Activated T-helper 1 cell treated with anti-CD3 and anti-CD28 coated beads, Interleukin-12 subunit alpha, Interleukin-12 subunit beta, Interleukin-2, Interleukin-4 antibody, amounts not matched to agents 30 ng/mL and 10 ng/mL and 1 ng/mL, durations not matched to agents 14 hours and 24 hours and 36 hours (primary cell): ENCODE measurements around the gene EMP1. TPM values are rescaled to one million over a fixed set of nuclear protein-coding genes. Genes with fewer than 3 reads are reported as not detected.
A peak's percentile ranks its signal among the peaks of the same experiment; 100 is the strongest.

ENCODE experiments used
- DNase-seq: peaks from one replicate; pipeline ENCODE4 v3.0.0; 2021; ENCODE audit warnings: low spot score
- H3K27ac Mint-ChIP-seq: one replicate; pipeline ENCODE4 v1.8.0; 2021; ENCODE audit warnings: mild to moderate bottlenecking, mixed read lengths
- H3K27me3 Mint-ChIP-seq: one replicate; pipeline ENCODE4 v1.8.0; 2022; ENCODE audit warnings: mild to moderate bottlenecking, moderate library complexity, mixed read lengths; ENCODE audit not compliant: insufficient read depth
- H3K36me3 Mint-ChIP-seq: one replicate; pipeline ENCODE4 v1.8.0; 2021; ENCODE audit warnings: low read depth, mixed read lengths
- H3K4me1 Mint-ChIP-seq: one replicate; pipeline ENCODE4 v1.8.0; 2021; ENCODE audit warnings: low read depth, mixed read lengths
- H3K4me3 Mint-ChIP-seq: one replicate; pipeline ENCODE4 v1.8.0; 2021; ENCODE audit warnings: mild to moderate bottlenecking, moderate library complexity, mixed read lengths
- H3K9me3 Mint-ChIP-seq: one replicate; pipeline ENCODE4 v1.8.0; 2021; ENCODE audit warnings: mixed read lengths
- intact Hi-C: fragments of 100-400 bp; cut with micrococcal nuclease; formaldehyde crosslinking; loops from one replicate; pipeline ENCODE4 v1.15.1; 2024
- total RNA-seq: library from RNA; stranded (reverse); gene quantifications from 2 replicates; pipeline ENCODE4 v1.2.3, GENCODE V29; 2022

The EMP1 gene
- total RNA-seq, 1 donor from 2014 or later, result 33.6 TPM

- Mint-ChIP-seq H3K36me3 (no peaks in the 10 kb centered on the region), H3K27ac (no peak overlapping the region), H3K4me1 (peaks cover 28% of the 10 kb centered on the region), H3K4me3 (no peak overlapping the region), H3K9me3 (no peaks in the 10 kb centered on the region), H3K27me3 (peaks cover 21% of the 10 kb centered on the region)
- no peak for DNase-seq
- intact Hi-C loops, result no loop called here
Observed at GRCh38 chr12:13193505-13194231, 2.9 kb upstream of the EMP1 start.

- Mint-ChIP-seq H3K9me3 (no peaks in the 10 kb centered on the region), H3K4me3 (no peak overlapping the region), H3K27ac (peak overlapping the region; percentile 4), H3K36me3 (no peaks in the 10 kb centered on the region), H3K4me1 (peaks cover 28% of the 10 kb centered on the region), H3K27me3 (peaks cover 16% of the 10 kb centered on the region)
- DNase-seq, result no peak
- intact Hi-C loops, result loop anchor here (5.0 kb wide), 1 partner anchor 147 kb away; no protein-coding TSS in a partner anchor
Observed at GRCh38 chr12:13194401-13195110, 2.0 kb upstream of the EMP1 start.

GRCh38 chr12:13195250-13195649 is 1.3 kb upstream of the EMP1 start:
- peak overlapping the region; percentile 4 for H3K27ac Mint-ChIP-seq
- no peaks in the 10 kb centered on the region for H3K9me3 Mint-ChIP-seq
- H3K36me3 Mint-ChIP-seq, result no peaks in the 10 kb centered on the region
- peaks cover 18% of the 10 kb centered on the region for H3K27me3 Mint-ChIP-seq
- no peak for DNase-seq
- H3K4me1 Mint-ChIP-seq, result peaks cover 28% of the 10 kb centered on the region
- no peak overlapping the region for H3K4me3 Mint-ChIP-seq
- intact Hi-C loops, result loop anchor here (5.0 kb wide), 1 partner anchor 148 kb away; no protein-coding TSS in a partner anchor

- peaks cover 28% of the 10 kb centered on the region for H3K4me1 Mint-ChIP-seq
- H3K27ac Mint-ChIP-seq, result peak overlapping the region; percentile 81
- H3K36me3 Mint-ChIP-seq, result no peaks in the 10 kb centered on the region
- no peak overlapping the region for H3K4me3 Mint-ChIP-seq
- peaks cover 19% of the 10 kb centered on the region for H3K27me3 Mint-ChIP-seq
- H3K9me3 Mint-ChIP-seq, result no peaks in the 10 kb centered on the region
- DNase-seq, result no peak
- intact Hi-C loops, result loop anchor here (1.0 to 5.0 kb wide), 11 partner anchors 11 to 471 kb away; partner anchors contain the start of gene HEBP1
Observed at GRCh38 chr12:13195785-13196129, 769 bp upstream of the EMP1 start.

GRCh38 chr12:13197032-13197431 is 506 bp downstream of the EMP1 start:
- peaks cover 21% of the 10 kb centered on the region for H3K27me3 Mint-ChIP-seq
- intact Hi-C loops, result loop anchor here (2.0 to 5.0 kb wide), 3 partner anchors 150 to 472 kb away; no protein-coding TSS in a partner anchor
- H3K4me1 Mint-ChIP-seq, result peaks cover 35% of the 10 kb centered on the region
- H3K9me3 Mint-ChIP-seq, result no peaks in the 10 kb centered on the region
- peak overlapping the region; percentile 79 for H3K4me3 Mint-ChIP-seq
- H3K36me3 Mint-ChIP-seq, result peaks cover 1% of the 10 kb centered on the region
- peak overlapping the region; percentile 81 for H3K27ac Mint-ChIP-seq
- DNase-seq, result no peak

- DNase-seq, result no peak
- H3K36me3 Mint-ChIP-seq, result peaks cover 1% of the 10 kb centered on the region
- H3K4me3 Mint-ChIP-seq, result peak overlapping the region; percentile 79
- peak overlapping the region; percentile 81 for H3K27ac Mint-ChIP-seq
- H3K27me3 Mint-ChIP-seq, result peaks cover 27% of the 10 kb centered on the region
- no peaks in the 10 kb centered on the region for H3K9me3 Mint-ChIP-seq
- H3K4me1 Mint-ChIP-seq, result peaks cover 35% of the 10 kb centered on the region
- intact Hi-C loops, result loop anchor here (2.0 to 5.0 kb wide), 3 partner anchors 150 to 473 kb away; no protein-coding TSS in a partner anchor
Observed at GRCh38 chr12:13197526-13198143, 1.1 kb downstream of the EMP1 start.

- intact Hi-C loops, result loop anchor here (5.0 kb wide), 1 partner anchor 151 kb away; no protein-coding TSS in a partner anchor
- H3K4me3 Mint-ChIP-seq, result peak overlapping the region; percentile 79
- H3K36me3 Mint-ChIP-seq, result peaks cover 1% of the 10 kb centered on the region
- peaks cover 35% of the 10 kb centered on the region for H3K4me1 Mint-ChIP-seq
- DNase-seq, result no peak
- peaks cover 25% of the 10 kb centered on the region for H3K27me3 Mint-ChIP-seq
- H3K27ac Mint-ChIP-seq, result no peak overlapping the region
- no peaks in the 10 kb centered on the region for H3K9me3 Mint-ChIP-seq
Observed at GRCh38 chr12:13198241-13198640, 1.7 kb downstream of the EMP1 start.

GRCh38 chr12:13198876-13199275 is 2.4 kb downstream of the EMP1 start:
- Mint-ChIP-seq H3K9me3 (no peaks in the 10 kb centered on the region), H3K4me3 (no peak overlapping the region), H3K36me3 (peaks cover 1% of the 10 kb centered on the region), H3K4me1 (peaks cover 39% of the 10 kb centered on the region), H3K27ac (no peak overlapping the region), H3K27me3 (peaks cover 20% of the 10 kb centered on the region)
- DNase-seq, result no peak
- intact Hi-C loops, result loop anchor here (5.0 kb wide), 1 partner anchor 152 kb away; no protein-coding TSS in a partner anchor

GRCh38 chr12:13199592-13199991 is 3.1 kb downstream of the EMP1 start:
- peaks cover 46% of the 10 kb centered on the region for H3K4me1 Mint-ChIP-seq
- peaks cover 1% of the 10 kb centered on the region for H3K36me3 Mint-ChIP-seq
- H3K27ac Mint-ChIP-seq, result no peak overlapping the region
- H3K9me3 Mint-ChIP-seq, result no peaks in the 10 kb centered on the region
- intact Hi-C loops, result loop anchor here (5.0 kb wide), 1 partner anchor 152 kb away; no protein-coding TSS in a partner anchor
- DNase-seq, result no peak
- H3K4me3 Mint-ChIP-seq, result no peak overlapping the region
- H3K27me3 Mint-ChIP-seq, result peaks cover 22% of the 10 kb centered on the region

- peaks cover 22% of the 10 kb centered on the region for H3K27me3 Mint-ChIP-seq
- intact Hi-C loops, result no loop called here
- no peak overlapping the region for H3K27ac Mint-ChIP-seq
- peaks cover 52% of the 10 kb centered on the region for H3K4me1 Mint-ChIP-seq
- no peak for DNase-seq
- H3K4me3 Mint-ChIP-seq, result no peak overlapping the region
- peaks cover 1% of the 10 kb centered on the region for H3K36me3 Mint-ChIP-seq
- no peaks in the 10 kb centered on the region for H3K9me3 Mint-ChIP-seq
Observed at GRCh38 chr12:13200841-13201240, 4.3 kb downstream of the EMP1 start.

GRCh38 chr12:13203034-13203922 is 6.8 kb downstream of the EMP1 start:
- peaks cover 1% of the 10 kb centered on the region for H3K36me3 Mint-ChIP-seq
- intact Hi-C loops, result no loop called here
- DNase-seq, result no peak
- H3K4me1 Mint-ChIP-seq, result peaks cover 46% of the 10 kb centered on the region
- H3K4me3 Mint-ChIP-seq, result no peak overlapping the region
- H3K27ac Mint-ChIP-seq, result no peak overlapping the region
- H3K9me3 Mint-ChIP-seq, result no peaks in the 10 kb centered on the region
- H3K27me3 Mint-ChIP-seq, result peaks cover 18% of the 10 kb centered on the region

GRCh38 chr12:13204428-13204827 is 7.9 kb downstream of the EMP1 start:
- intact Hi-C loops, result no loop called here
- Mint-ChIP-seq H3K4me1 (peaks cover 55% of the 10 kb centered on the region), H3K9me3 (no peaks in the 10 kb centered on the region), H3K27ac (peak overlapping the region; percentile 4), H3K36me3 (peaks cover 1% of the 10 kb centered on the region), H3K27me3 (peaks cover 18% of the 10 kb centered on the region), H3K4me3 (no peak overlapping the region)
- DNase-seq, result no peak
